HUDEP-2 (cell line): ENCODE data around the gene ACTR3.
A peak's percentile ranks its signal among the peaks of the same experiment; 100 is the strongest.
"Not testable (repeated sequence)": the region's sequence is repeated elsewhere in the genome, so short reads cannot be mapped to it uniquely, and the experiment has no call there.

ENCODE experiments used
- DNase-seq, 76 experiments: peaks; one replicate each; lab custom pipeline; 2025; ENCODE audit not compliant: unreplicated experiment in 76 of 76; lab: John Stamatoyannopoulos, UW

Gene ACTR3

GRCh38 chr2:113899166-113899565 is 9.3 kb downstream of the ACTR3 start:
- DNase-seq: no peak

DNA sequence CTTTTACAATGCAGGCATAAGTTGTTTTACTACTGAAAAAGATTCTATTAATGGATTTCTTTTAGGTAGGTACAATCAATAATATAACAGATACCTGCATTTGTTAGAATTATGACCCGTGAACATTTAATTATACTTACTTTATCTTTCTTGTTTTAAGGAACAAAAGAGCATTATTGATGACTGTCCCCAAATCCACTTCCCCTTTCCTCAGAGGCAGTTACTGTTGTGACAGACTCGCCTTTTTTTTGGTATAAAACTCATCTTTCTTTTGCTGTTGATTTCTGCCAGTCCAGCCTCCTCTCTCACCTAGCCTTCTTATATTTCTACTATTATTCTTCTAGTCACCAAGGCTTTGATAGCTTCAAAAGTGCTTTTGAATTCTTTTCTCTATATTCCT is 12.1 kb downstream of the ACTR3 start:
- DNase-seq: peak in 4 of 76 experiments; percentile 6 to 15 (median 9)

- no peak for DNase-seq
Measured at GRCh38 chr2:113905886-113906285, 16.0 kb downstream of the ACTR3 start.

DNA sequence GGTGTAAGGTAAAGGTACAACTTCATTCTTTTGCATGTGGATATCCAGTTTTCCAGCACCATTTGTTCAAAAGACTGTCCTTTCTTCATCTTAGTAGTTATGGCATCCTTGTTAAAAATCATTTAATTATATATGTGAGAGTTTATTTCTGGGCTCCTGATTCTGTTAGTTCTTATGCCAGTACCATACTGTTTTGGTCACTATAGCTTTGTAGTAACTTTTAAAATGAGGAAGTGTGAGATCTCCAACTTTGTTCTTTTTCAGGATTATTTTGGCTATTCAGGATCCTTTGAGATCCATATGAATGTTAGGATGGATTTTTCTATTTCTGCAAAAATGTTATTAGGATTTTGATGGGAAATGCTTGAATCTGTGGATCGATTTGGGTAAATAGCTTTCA is 16.8 kb downstream of the ACTR3 start:
- no peak for DNase-seq

- DNase-seq: no peak
Measured at GRCh38 chr2:113907297-113907696, 17.4 kb downstream of the ACTR3 start.

GRCh38 chr2:113910110-113910717 is 20.3 kb downstream of the ACTR3 start:
- DNase-seq: peak in 3 of 76 experiments; percentile 3 to 20 (median 18)

- no peak for DNase-seq
Measured at GRCh38 chr2:113910967-113911678, 21.2 kb downstream of the ACTR3 start.

- no peak for DNase-seq
Measured at GRCh38 chr2:113915082-113915819, 25.4 kb downstream of the ACTR3 start.

DNA sequence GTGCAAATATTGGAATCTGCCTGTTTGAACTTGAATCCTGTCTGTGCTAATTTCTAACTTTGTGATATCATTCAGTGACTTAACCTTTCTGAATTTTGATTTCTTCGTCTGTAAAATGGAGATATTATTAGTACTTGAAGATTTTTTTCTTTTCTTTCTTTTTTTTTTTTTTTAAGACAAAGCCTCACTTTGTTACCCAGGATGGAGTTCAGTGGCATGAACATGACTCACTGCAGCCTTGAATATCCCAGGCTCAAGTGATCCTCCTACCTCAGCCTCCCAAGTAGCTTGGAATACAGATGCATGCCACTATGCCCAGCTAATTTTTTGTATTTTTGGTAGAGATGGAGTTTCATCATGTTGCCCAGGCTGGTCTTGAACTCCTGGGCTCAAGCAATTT is 28.3 kb downstream of the ACTR3 start:
- no peak for DNase-seq

GRCh38 chr2:113920996-113921395 is 31.1 kb downstream of the ACTR3 start:
- DNase-seq: no peak

DNA sequence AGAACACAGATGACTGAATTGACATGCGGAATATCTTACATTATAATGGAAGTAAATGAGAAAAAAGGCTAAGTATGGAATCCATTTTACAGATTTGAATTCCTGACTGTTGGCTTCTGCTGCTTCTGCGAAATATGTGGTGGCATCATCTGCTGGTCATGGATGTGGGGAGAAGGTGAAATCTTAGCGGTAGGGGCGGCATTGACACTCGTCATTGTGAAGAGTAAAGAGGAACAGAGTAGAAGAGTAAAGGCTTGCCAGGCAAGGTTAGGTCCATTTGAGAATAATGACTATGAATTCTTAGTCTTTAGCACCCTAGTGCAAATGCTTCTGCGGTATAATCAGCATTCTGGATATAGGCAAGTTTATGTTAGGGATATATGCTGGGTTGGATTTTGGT is 32.4 kb downstream of the ACTR3 start:
- DNase-seq: no peak

DNA sequence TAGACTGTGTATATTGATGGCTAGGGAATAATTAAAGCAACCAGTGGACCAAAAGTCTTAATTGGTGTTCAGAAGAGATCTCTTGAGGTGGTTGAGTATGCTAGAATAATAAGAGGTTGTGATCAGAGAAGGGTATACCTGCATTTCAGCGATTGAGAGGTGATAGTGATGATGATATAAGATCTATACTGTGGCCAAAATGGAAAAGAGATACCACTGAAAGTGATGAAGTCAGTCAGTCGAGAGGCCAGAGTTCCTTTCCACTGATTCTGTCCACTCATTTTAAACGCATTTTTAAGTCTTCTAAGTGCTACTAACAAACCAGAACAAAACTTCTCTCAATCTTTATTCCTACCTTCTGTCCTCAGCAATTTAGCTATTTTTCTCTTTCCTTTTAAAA is 32.9 kb downstream of the ACTR3 start:
- DNase-seq: no peak

- no peak for DNase-seq
Measured at GRCh38 chr2:113925884-113926283, 36.0 kb downstream of the ACTR3 start.

DNA sequence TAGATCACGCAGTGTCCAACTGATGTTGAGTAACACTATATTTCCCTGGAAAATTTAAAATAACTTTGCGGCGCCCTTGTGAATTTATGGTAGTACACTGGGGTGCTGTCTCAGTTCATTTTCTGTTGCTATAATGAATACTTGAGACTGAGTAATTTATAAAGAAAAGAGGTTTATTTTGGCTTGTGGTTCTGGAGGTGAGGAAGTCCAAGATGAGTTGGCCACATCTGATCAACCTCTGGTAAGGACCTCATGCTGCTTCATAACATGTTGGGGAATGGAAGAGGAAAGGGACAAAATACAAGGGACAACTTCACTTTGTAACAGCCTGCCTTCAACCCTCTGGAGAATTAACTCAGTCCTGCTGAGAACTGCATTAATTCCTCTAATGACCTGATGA is 36.4 kb downstream of the ACTR3 start:
- no peak for DNase-seq

DNA sequence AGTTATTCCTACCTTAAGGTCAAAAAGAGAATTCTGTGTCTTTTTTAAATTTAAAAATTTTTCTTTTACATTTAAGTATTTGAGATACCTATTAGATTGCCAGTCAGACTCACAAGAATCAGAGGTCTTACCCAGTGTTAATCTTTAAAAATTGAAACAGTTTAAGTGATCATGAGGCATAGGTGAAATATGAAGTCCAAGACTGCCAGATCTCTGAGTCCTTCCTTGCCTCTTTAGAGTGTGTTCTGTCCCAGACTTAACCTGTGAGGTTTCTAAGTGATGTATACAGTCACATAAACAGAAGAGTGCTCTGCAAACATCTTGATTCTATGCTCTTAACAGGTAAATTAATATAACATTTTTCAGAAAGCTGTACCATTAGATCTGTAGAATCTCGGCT is 40.6 kb downstream of the ACTR3 start:
- DNase-seq: no peak

GRCh38 chr2:113937501-113937900 is 47.6 kb downstream of the ACTR3 start:
- no peak for DNase-seq

DNA sequence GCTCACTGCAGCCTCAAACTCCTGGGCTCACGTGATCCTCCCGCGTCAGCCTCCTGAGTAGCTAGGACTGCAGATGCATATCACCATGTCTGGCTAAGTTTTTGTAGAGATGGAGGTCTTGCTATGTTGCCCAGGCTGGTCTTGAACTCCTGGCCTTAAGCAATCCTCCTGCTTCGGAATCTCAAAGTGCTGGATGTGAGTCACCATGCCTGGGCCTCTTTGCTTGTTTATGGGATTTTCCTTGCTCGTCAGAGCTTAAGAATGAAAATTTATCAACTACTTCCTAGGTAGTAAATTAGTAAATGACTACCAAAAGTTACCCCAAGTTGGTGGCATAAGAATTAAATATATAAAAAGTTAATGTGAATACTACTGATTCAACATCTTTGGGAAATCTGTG is 51.0 kb downstream of the ACTR3 start:
- no peak for DNase-seq

- DNase-seq: not testable (repeated sequence)
Measured at GRCh38 chr2:113945784-113946183, 55.9 kb downstream of the ACTR3 start.

DNA sequence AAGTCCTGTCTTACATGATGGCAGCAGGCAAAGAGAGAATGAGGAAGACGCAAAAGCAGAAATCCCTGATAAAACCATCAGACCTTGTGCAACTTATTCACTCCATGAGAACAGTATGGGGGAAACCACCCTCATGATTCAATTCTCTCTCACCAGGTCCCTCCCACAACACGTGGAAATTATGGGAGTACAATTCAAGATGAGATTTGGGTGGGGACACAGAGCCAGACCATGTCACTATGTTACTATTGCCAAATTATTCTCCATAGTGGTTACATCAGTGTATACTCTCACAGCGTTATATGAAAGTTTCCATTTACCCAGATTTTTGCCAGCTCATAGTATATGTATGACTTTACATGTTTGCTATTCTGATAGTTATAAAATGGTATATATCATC is 61.0 kb downstream of the ACTR3 start:
- not testable (repeated sequence) for DNase-seq

- no peak for DNase-seq
Measured at GRCh38 chr2:113961000-113961399, 71.1 kb downstream of the ACTR3 start.

DNA sequence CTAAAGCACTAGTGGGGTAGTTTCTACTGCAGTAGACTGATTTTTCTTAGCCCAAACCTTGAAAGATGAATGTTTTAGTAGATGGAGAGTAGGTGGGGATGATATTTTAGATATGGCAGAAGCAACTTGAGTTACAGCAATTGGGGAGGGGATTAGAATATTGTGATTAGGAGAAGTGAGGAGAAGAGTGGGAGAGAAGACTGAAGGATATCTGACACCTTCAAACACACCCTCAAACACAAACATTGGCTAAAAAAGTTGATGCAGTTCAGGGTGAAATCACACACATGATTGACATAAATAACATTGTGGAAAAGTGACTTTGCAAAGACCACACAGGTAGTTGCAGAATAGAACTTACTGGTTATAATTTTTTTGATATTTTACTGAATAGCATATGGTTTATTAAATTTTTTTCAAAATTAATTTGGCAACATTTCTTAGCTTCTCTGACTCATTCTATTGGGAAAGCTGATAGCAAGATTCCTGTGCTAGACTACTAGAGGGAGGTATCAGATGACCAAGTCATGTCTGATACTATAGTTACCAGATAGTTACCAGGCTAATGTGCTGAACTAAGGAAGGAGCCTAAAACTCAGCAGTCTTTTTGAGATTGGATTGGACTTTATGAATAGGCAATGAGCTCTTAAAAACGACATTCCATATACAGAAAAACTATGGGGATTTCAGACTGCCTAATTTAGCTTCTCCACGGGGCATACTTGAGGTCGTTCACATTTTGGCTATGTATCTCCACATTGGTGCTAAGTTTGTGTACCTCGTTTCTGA is 73.0 kb downstream of the ACTR3 start:
- DNase-seq: peak in 2 of 76 experiments; percentile 2 to 4
